ENCODE data around the gene RANGAP1. TPM values are rescaled to one million over a fixed set of nuclear protein-coding genes. Genes with fewer than 3 reads are reported as not detected.

Gene RANGAP1
- total RNA-seq, 1 donor from 2014 or later = 42.7 TPM

DNA sequence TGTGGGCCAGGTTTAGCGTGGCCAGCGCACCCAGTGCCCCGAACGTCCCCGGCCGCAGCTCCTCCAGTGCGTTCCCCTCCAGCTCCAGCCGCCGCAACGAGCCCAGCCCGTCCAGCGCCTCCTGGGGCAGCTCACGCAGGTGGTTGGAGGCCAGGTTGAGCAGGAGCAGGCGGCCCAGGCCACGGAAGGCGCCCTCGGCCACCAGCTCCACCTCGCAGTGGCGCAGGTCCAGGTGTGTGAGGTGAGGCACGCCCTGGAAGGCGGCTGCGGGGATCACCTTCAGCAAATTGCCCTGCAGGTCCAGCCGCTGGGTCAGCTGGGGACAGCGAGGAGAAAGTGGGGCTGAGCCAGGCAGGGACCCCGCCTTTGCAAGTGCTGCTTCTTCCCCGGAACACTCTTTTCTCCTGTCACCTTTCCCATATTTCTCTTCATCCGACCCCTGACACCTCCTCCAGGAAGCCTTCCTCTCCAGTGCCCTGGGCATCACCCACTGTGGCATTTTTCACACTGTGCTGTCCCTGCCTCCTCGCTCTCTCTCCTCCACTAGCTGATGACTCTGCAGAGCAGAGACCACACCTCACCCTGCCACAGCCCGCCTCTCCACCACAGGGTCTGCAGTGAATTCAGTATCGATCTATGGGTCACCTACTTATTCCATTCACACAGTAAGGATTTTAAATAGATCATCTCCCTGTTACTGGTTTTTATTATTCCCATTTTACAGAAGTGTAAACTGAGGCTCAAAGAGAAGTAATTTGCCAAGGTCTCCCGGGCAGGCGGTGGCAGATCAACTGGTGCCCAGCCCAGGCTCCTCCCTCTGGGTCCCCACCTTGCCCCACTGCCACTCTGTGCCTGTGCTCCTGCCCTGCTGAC, 47.2 kb downstream of the RANGAP1 start:
- DNase-seq (ENCODE audit: low spot score) = no peak

DNA sequence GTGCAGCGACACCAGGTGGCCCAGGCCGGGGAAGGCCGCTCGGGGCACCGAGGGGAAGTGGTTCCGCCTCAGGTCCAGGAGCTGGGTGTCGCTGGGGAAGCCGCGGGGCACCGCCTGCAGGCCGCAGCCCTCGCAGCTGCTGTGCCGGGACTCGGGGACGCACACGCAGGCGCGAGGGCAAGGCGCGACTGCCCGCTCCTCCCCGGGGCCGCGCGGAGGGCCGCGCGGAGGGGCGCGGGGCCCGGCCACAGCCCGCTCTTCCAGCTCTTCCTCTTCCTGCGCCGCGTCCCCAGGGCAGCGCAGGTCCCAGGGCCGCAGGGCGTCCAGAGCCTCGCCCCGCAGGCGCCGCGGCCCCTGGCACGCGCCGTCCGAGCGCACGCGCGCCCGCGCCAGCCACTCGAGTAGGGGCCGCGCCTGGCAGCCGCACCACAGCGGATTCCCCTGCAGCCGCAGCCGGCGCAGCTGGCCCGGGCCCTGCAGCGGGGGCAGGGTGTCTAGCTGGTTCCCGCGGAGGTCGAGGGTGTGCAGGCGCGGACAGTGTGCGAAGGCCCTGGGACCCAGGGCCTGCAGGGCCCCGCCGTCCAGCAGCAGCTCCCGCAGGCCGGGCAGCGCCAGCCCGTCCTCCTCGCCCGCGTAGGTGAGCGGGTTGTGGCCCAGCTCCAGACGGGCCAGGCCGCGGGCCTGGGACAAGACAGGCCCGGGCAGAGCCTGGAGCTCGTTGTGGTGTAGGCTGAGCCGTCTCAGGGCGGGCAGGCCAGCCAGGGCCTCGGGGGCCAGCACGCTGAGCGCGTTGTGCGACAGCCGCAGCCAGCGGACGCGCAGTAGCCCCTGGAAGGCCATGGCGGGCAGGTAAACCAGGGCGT, 48.0 kb downstream of the RANGAP1 start:
- no peak for DNase-seq (ENCODE audit: low spot score)

DNA sequence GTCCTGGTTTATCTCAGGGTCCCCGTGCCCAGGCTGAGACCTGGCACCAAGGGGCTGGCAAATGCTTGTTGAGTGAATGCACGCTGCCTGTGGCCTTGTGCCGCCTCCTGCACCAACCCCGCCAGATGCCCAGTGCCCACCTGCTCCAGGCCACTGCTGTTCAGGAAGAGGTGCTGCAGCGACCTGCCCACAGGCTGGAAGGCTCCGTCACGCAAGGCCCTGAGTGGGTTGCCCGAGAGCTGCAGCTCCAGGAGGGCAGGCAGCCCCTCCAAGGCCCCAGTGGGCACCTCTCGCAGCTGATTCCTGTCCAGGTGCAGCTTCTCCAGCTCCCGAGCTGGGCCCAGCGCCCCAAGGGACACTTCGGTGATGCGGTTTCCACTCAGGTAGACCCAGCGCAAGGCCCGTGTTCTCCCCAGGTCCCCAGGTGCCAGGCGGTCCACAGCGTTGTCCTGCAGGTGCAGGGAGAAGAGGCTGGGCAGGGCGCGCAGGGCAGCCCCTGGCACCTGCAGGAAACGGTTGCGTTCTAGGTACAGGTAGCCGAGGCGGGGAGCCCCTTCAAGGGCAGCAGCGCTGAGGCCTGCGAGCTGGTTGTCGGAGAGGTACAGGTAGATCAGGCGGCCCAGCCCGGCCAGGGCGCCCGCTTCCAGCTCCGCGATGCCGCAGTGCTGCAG, 48.8 kb downstream of the RANGAP1 start:
- no peak for DNase-seq (ENCODE audit: low spot score)

DNA sequence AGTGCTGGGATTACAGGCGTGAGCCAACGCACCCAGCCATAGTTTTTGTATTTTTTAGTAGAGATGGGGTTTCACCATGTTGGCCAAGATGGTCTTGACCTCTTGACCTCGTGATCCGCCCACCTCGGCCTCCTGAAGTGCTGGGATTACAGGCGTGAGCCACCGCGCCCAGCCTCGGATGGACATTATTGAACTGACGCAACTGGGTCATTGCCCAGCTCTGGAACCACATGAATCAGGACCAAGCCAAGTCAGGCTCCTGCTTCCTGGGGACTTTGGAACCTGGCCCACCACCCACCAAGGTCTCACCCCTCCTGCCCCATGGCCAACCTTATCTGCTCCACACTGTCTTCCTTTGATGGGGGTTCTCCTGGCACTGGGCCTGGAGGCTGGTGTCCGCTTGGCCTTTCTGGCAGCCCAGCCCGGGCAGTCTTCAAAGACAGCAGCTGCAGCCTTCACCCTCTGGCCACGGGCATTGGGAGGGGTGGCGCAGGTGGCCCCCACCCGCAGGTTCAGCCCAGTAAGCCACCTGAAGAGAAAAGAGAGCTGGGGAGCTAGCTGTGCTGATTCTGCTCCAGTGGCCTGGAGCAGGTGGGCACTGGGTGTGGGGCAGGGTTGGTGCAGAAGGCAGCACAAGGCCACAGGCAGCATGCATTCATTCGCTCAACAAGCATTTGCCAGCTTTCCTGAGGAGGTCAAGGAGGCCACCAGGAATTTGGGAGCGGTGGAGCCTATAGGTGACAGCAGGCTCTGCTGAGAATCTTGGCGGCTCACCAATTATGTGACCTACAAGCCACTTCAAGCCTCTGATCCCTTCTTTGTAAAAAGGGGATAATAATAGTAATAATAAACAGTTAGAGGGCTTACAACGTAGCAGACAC, 50.9 kb downstream of the RANGAP1 start:
- no peak for DNase-seq (ENCODE audit: low spot score)

DNA sequence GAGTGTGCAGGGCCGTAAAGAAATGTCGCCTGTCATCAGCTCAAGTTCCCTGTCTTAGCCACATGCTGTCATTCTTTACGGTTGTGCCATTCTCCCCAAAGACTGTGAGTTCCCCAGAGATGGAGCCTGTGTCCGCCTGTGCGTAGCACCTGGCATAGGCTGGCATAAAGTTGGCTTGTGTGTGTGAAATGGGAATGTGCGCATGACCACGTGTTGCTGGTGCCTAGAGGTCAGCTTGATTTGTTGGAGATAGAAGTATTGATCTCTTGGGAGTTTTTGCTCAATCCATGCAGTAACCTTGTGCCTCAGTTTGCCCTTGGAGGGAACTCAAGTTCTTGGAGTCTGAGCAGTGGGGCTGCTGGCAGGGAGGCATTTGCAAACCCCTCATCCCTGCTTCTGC, 54.6 kb downstream of the RANGAP1 start:
- no peak for DNase-seq (ENCODE audit: low spot score)

DNA sequence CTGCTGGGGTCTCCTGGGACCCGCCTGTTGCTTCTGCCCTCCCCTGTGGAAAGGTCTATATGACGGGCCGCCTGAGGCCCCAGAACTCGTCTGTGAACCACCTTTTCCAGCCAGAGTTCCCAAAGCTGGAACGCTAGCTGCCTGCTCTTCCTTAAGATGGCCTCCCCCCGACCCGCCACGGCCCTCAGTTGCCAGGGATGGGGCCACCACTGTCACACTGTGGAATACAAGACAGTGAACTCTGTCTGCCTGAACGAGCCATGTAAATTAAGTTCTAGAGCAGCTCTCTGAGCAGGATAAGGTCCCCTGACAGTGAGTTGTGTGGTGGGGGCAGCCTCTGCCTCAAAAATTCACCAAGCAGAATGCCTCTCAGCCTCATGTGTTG, 55.6 kb downstream of the RANGAP1 start:
- DNase-seq (ENCODE audit: low spot score) = no peak

DNA sequence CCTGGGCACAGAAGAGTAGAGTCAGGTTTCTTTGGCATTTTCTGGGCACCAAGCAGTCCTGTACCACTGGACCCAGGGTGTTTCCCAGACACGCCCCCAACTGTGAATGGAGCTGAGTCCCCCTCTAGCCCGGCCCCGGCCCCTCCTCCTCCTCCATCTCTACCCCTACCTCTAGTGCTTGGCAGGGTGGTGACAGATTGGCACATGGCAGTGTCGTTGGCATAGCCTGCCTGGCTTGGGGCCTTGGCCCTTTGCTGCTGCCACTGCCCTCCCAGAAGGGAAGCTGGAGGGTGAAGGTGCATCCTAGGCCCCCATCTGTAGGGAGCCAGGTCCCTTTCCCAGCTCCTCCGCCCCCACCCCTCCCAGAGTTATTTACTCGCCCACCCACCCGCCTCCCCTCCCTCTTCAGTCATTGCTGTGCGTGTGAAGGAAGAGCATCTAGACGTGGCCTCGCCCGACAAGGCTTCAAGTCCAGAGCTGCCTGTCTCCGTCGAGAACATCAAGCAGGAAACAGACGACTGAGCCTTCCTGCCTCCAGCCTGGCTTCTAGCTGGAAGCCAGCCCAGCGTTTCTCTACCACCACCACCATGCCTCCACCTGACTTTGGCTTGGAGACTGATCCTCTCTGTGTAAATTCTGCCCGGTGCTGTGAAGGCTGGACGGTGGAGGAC, 56.1 kb downstream of the RANGAP1 start:
- DNase-seq (ENCODE audit: low spot score) = no peak

DNA sequence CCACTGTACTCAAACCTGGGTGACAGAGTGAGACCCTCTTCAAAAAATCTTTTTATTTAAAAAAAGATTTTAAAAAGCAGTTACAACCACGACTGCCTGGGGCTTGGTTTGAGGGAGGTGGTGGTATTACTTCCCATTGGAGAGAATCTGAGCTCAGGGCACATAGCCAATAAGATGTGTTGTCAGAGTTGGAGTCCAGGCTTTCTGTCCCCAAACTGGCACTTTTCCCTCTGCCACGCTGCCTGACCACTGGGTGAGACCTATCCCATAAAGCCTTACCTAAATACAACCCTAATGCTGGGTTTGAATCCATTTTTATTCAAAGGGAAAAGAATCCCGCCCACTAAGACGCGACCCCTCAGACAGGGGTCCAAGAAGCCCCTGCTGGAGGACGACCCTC, 56.8 kb downstream of the RANGAP1 start:
- no peak for DNase-seq (ENCODE audit: low spot score)

DNA sequence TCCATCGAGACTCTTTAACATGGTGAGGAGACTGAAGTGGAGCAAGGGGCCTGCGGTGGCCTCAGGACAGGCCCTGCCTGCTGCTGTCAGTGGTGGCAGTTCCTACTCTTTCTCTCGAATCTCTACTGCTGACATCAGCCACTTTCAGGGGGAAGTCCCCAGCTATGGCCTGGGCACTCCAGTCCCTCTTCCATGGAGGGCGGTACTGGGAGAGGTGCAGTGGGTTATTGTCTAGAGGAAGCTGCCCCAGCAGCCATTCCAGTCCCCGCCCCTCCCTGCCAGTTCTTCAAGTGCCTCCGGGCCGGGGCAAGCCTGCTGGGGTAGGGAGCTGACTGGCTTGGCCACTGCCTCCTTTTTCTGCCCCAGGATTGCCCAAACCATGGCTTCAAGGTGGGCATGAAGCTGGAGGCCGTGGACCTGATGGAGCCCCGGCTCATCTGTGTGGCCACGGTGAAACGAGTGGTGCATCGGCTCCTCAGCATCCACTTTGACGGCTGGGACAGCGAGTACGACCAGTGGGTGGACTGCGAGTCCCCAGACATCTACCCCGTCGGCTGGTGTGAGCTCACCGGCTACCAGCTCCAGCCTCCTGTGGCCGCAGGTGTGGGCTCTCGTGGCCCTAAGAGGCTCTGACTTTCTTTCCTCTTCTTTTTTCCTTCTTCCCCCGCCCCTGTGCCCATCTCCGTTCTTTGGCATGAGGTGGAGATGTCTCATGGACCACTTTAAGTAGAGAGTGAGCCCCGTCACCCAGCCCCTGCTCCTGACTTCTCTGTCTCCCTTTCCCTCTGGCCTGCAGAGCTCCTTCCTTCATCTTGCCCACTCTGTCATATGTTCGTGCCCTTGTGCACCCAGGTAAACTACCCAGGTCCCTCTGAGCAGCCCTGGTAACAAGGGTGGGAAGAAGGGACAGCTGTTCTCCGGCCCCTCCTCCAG, 59.0 kb downstream of the RANGAP1 start:
- no peak for DNase-seq (ENCODE audit: low spot score)

DNA sequence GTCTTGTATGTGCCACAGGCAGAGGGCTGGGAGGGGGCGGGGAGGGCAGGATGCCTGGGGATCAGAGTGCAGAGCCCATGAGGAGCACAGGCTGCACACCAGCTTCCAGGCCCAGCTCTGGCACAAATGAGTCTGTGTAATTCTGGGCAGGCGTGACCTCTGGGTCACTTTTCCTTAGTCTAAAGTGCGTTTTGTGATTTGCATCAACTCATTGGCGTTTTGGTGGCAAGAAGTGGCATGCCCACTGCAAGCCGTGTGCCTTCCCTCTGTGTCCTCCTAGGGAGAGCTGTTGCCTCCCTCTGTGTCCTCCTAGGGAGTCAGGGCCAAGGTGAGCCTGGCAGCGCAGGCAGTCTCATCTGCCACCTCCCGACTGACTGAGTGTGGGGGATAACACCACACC, 62.5 kb downstream of the RANGAP1 start:
- DNase-seq (ENCODE audit: low spot score) = no peak

DNA sequence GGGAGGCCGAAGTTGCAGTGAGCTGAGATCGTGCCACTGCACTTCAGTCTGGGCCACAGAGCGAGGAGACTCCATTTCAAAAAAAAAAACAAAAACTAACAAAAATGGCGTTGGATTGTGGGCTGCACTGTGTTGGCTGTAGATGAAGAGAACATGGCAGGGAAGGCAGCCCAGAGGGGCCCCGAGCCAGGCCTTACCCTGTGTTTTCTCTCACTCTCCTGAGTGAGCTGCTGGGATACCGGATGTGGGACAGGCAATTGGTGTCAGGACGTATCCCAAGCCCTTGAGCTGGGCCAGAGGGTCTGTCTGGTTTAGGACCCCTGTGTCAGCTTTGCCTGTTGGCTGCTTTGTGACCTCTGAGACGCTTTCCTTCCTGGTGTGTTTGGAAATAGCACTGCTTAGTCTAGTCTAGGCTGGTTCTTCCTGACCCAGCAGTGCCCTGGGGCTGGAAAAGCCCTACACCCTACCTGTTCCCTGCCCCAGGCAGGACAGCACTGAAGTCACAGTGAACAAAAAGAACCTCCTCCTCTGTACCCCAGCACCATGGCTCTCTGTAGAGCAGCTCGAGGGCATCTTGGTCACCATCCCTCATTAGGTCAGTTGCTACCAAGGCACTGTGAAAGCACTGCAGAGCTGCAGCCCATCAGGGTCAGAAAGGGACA, 63.0 kb downstream of the RANGAP1 start:
- no peak for DNase-seq (ENCODE audit: low spot score)

DNA sequence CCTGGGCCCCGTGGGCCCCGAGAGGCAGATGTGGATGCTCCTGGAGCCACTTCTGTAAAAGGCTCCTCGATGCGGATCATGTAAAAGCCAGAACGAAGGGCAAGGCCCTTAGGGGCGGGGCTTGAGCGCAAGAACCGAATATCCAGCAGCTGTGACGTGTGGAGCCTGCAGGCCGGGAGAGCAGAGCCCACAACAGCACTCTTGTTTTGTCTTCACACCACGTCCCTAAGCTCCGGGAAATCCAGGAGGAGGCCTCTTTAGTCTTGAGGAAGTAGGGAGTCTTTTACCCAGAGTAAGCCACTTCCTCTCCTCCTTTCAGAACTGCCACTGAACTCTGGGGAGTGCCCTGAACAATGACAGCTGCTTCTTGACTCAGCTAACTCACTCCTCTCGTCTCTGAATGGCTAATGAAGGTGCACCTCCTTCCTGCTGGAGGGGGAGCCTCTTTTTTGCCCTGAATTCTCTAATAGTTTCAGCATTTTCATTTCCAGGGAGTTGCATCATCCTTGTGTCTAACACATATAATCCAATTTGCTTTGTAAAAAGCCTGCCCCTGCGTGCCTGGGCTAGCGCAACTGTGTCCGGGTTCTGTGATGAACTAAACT, 68.3 kb downstream of the RANGAP1 start:
- no peak for DNase-seq (ENCODE audit: low spot score)

DNA sequence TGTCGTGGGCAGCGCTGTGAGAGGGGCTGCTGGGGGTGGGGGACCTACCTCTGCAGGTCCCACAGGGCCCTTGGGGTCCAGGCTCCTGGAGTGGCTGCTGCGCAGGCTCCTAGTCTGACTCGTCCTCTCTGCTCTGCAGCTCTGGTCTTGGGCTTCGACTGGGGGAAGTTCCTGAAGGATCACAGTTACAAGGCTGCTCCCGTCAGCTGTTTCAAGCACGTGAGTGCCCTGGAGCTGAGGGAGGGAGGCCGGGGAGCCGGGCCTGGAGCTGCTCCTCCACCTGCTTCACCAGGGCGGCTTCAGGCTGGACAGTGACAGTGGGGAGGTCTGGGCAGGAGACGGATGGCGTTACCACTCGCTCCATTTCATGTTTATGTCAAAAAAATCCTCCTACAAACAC, 69.0 kb downstream of the RANGAP1 start:
- no peak for DNase-seq (ENCODE audit: low spot score)

DNA sequence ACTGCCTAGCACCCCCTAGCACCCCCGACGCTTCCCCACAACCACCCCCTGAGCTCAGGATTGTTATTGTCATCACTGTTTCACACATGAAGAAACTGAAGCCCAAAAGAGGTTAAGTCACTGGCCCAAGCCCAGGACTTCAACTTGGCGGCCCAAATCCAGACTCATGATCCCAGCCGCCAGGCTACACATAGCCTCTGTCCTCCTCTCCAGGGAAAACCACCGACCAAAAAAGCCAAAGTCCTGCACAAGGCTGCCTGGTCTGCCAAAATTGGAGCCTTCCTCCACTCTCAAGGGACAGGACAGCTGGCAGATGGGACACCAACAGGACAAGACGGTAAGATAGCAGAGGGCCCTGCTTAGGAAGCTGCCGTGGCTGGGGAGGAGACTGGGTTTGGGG, 70.1 kb downstream of the RANGAP1 start:
- DNase-seq (ENCODE audit: low spot score) = no peak

DNA sequence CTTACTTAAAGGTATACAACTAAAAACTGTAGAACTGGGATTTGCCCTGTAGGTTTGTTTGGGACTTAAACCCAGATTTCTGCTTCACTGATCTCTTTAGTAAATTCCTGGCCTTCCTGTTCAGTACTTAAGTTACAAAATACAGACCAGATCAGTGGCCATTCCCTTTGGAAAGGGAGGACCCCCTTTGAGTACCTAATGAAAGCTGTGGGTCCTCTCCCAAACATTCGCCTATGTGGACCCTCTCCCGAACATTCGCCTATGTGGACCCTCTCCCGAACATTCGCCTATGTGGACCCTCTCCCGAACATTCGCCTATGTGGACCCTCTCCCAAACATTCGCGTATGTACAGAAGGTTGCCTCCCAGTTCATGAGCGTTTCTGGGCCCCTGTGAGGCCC, 70.6 kb downstream of the RANGAP1 start:
- no peak for DNase-seq (ENCODE audit: low spot score)

DNA sequence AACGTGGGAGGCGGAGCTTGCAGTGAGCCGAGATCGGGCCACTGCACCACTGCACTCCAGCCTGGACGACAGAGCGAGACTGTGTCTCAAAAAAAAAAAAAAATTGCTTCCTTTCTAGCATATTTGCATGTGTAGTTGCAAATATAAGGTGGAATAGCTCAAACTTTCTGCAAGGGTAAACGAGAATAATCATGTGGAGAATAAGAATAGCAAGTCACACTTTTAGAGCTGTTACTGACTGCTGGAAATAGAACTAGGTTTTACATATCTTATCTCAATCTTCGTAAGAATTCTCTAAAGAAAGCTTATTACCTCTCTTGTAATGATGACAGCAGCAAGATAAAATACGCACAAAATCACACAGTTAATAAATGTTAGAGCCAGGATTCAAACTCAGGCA, 79.3 kb downstream of the RANGAP1 start:
- DNase-seq (ENCODE audit: low spot score) = no peak

DNA sequence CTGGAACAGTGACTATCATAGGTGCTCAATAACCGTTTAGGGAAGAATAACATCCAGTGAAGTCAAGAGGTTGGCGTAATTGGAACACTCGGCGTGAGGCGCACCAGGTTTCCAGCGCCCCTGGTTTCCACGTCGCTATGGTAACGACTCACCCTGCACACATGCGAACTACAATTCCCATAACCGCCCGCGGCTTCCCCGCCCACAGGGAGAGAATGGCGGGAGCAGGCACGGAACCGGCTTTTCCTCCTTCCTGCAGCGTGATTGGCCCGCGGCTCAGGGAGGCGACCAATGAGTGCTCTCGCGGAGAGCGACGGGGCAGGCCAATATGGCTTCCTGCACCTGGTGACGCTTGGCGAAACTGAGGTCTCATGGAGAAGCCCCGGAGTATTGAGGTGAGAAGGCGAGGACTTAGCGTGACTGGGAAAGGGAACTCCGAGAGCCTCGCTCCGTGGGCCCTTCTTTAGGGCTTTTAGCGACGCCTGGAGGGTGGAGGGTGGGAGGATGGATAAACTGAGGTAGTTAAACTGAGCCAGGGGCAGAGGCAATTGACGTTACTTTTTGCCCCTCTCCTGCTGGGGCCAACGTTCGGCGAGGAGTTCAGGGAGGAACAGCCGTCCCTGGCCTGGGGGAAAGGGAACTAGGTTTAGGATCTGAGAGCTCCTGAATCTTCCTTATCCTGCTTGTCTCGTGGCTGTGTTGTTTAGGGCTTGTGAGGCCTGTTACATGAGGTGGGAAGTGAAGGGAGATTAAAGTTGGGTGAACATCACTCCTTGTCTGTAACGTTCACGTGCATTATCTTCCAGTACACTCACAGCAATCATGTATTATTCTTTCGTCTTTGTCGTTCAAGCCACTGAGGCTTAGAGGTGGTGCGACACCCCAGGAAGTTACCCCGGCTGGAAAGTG, 80.7 kb downstream of the RANGAP1 start, which contains the start of gene L3MBTL2:
Gene L3MBTL2 (plus strand): TSS at position 321 of the 909 bp plus-strand sequence. CDS start 51 bp downstream, at position 372.
- peak; percentile 98 for DNase-seq (ENCODE audit: low spot score)
